Astrocyte (in vitro differentiated cells and primary cell): ENCODE data around the gene SNX6. TPM values are rescaled to one million over a fixed set of nuclear protein-coding genes. Genes with fewer than 3 reads are reported as not detected.
"Not testable (repeated sequence)": the region's sequence is repeated elsewhere in the genome, so short reads cannot be mapped to it uniquely, and the experiment has no call there.

Experiments used
- DNase-seq: peaks from one replicate; pipeline ENCODE4 v3.0.0-alpha.2; 2010; ENCODE audit warnings: low read depth
- FAIRE-seq: peaks from 2 replicates; lab custom pipeline; 2011; peaks lifted over from hg19 to GRCh38; lab: Jason Lieb, UNC
- H2AFZ ChIP-seq: 2 replicates; pipeline ENCODE4 v1.6.0; 2012; ENCODE audit warnings: low read depth, low read length, inconsistent platforms
- H3K27ac ChIP-seq: 2 replicates; pipeline ENCODE4 v1.5.1; 2011; ENCODE audit warnings: low read depth, low read length, inconsistent platforms
- H3K27me3 ChIP-seq: 2 replicates; pipeline ENCODE4 v1.6.0; 2011; ENCODE audit warnings: low read length, inconsistent platforms; ENCODE audit not compliant: insufficient read depth
- H3K36me3 ChIP-seq: 2 replicates; pipeline ENCODE4 v1.5.1; 2011; ENCODE audit warnings: low read length, inconsistent platforms; ENCODE audit not compliant: insufficient read depth
- H3K4me1 ChIP-seq: 2 replicates; pipeline ENCODE4 v1.5.1; 2011; ENCODE audit warnings: low read length, inconsistent platforms; ENCODE audit not compliant: insufficient read depth
- H3K4me2 ChIP-seq: 2 replicates; pipeline ENCODE4 v1.6.0; 2012; ENCODE audit warnings: low read length, inconsistent platforms
- H3K4me3 ChIP-seq: 2 replicates; pipeline ENCODE4 v1.5.1; 2011; ENCODE audit warnings: low read depth, mild to moderate bottlenecking, low read length, inconsistent platforms; ENCODE audit not compliant: insufficient read depth
- H3K79me2 ChIP-seq: 2 replicates; pipeline ENCODE4 v1.6.0; 2012; ENCODE audit warnings: mild to moderate bottlenecking, low read length, inconsistent platforms; ENCODE audit not compliant: insufficient read depth
- H3K9ac ChIP-seq: 2 replicates; pipeline ENCODE4 v1.6.0; 2012; ENCODE audit warnings: mild to moderate bottlenecking, low read length, inconsistent platforms
- H3K9me3 ChIP-seq: 2 replicates; pipeline ENCODE4 v1.5.1; 2012; ENCODE audit warnings: low read depth, mild to moderate bottlenecking, low read length, inconsistent platforms; ENCODE audit not compliant: insufficient read depth
- H4K20me1 ChIP-seq: 2 replicates; pipeline ENCODE4 v1.6.0; 2012; ENCODE audit warnings: low read length, inconsistent platforms; ENCODE audit not compliant: insufficient read depth
- H3K27ac Mint-ChIP-seq: one replicate; pipeline ENCODE4 v1.8.0; 2021; ENCODE audit warnings: mild to moderate bottlenecking, mixed read lengths; ENCODE audit not compliant: unreplicated experiment
- H3K27me3 Mint-ChIP-seq: one replicate; pipeline ENCODE4 v1.8.0; 2021; ENCODE audit warnings: low read depth, mixed read lengths; ENCODE audit not compliant: unreplicated experiment
- H3K36me3 Mint-ChIP-seq: one replicate; pipeline ENCODE4 v1.8.0; 2021; ENCODE audit warnings: low read depth, mixed read lengths; ENCODE audit not compliant: unreplicated experiment
- H3K4me1 Mint-ChIP-seq: one replicate; pipeline ENCODE4 v1.8.0; 2021; ENCODE audit warnings: low read depth, mixed read lengths; ENCODE audit not compliant: unreplicated experiment
- H3K4me3 Mint-ChIP-seq: one replicate; pipeline ENCODE4 v1.8.0; 2021; ENCODE audit warnings: mild to moderate bottlenecking, moderate library complexity, mixed read lengths; ENCODE audit not compliant: unreplicated experiment
- H3K9me3 Mint-ChIP-seq: one replicate; pipeline ENCODE4 v1.8.0; 2021; ENCODE audit warnings: mild to moderate bottlenecking, mixed read lengths; ENCODE audit not compliant: unreplicated experiment
- EZH2 ChIP-seq: IDR thresholded peaks from 2 replicates; pipeline ENCODE4 v1.6.1; 2012; ENCODE audit warnings: mild to moderate bottlenecking, low read length, inconsistent platforms; ENCODE audit not compliant: insufficient read depth
- total RNA-seq: library from RNA; stranded (reverse); gene quantifications from 2 replicates; pipeline ENCODE4 v1.2.1, GENCODE V29; 2021
- TF ChIP-seq, protein P1 (sequence below): IDR thresholded peaks from 2 replicates; pipeline ENCODE4 v1.5.1; 2011; ENCODE audit warnings: low read depth, mild to moderate bottlenecking, inconsistent platforms, low read length, moderate library complexity; ENCODE audit not compliant: insufficient read depth

Gene SNX6
- total RNA-seq, 1 donor from 2014 or later, result 111 TPM

GRCh38 chr14:34522496-34522895 lies 107.5 kb downstream of the SNX6 start:
- H3K4me1 Mint-ChIP-seq, result no peaks in the 10 kb centered on the region
- no peak for FAIRE-seq
- TF ChIP-seq, protein P1, sequence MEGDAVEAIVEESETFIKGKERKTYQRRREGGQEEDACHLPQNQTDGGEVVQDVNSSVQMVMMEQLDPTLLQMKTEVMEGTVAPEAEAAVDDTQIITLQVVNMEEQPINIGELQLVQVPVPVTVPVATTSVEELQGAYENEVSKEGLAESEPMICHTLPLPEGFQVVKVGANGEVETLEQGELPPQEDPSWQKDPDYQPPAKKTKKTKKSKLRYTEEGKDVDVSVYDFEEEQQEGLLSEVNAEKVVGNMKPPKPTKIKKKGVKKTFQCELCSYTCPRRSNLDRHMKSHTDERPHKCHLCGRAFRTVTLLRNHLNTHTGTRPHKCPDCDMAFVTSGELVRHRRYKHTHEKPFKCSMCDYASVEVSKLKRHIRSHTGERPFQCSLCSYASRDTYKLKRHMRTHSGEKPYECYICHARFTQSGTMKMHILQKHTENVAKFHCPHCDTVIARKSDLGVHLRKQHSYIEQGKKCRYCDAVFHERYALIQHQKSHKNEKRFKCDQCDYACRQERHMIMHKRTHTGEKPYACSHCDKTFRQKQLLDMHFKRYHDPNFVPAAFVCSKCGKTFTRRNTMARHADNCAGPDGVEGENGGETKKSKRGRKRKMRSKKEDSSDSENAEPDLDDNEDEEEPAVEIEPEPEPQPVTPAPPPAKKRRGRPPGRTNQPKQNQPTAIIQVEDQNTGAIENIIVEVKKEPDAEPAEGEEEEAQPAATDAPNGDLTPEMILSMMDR, result no peak
- TF ChIP-seq EZH2, result no peak

GRCh38 chr14:34521071-34521470 lies 108.9 kb downstream of the SNX6 start:
- H3K79me2 ChIP-seq, H3K9me3 ChIP-seq, H3K27me3 Mint-ChIP-seq, H3K9me3 Mint-ChIP-seq, H3K9ac ChIP-seq, H3K4me2 ChIP-seq, H3K4me1 ChIP-seq, DNase-seq, FAIRE-seq, H3K27me3 ChIP-seq, H3K4me3 Mint-ChIP-seq, H3K27ac Mint-ChIP-seq, H3K27ac ChIP-seq, H3K4me1 Mint-ChIP-seq, H4K20me1 ChIP-seq, H2AFZ ChIP-seq, H3K4me3 ChIP-seq: not testable (repeated sequence)
- peaks cover 20% of the 10 kb centered on the region for H3K36me3 Mint-ChIP-seq
- peaks cover 29% of the 10 kb centered on the region for H3K36me3 ChIP-seq

More at GRCh38 chr14:34522496-34522895, 107.5 kb downstream of the SNX6 start:
- peaks cover 15% of the 10 kb centered on the region for H3K36me3 Mint-ChIP-seq
- H3K4me1 ChIP-seq, result no peaks in the 10 kb centered on the region
- peaks cover 31% of the 10 kb centered on the region for H3K36me3 ChIP-seq
- H3K9ac ChIP-seq, result no peak overlapping the region
- H3K27me3 ChIP-seq, result no peaks in the 10 kb centered on the region
- H3K9me3 Mint-ChIP-seq, result no peaks in the 10 kb centered on the region
- H3K4me3 ChIP-seq, result no peak overlapping the region
- H3K9me3 ChIP-seq, result no peaks in the 10 kb centered on the region
- no peaks in the 10 kb centered on the region for H3K79me2 ChIP-seq
- DNase-seq, result no peak
- no peak overlapping the region for H3K4me2 ChIP-seq
- no peaks in the 10 kb centered on the region for H3K27me3 Mint-ChIP-seq
- no peak overlapping the region for H3K4me3 Mint-ChIP-seq
- H3K27ac Mint-ChIP-seq, result no peak overlapping the region
- no peak overlapping the region for H3K27ac ChIP-seq
- no peaks in the 10 kb centered on the region for H4K20me1 ChIP-seq
- no peak overlapping the region for H2AFZ ChIP-seq

- H3K27me3 ChIP-seq, H3K27ac ChIP-seq, H3K9me3 ChIP-seq, H3K4me3 Mint-ChIP-seq, H3K27me3 Mint-ChIP-seq, H3K4me1 Mint-ChIP-seq, H3K4me1 ChIP-seq, H3K9ac ChIP-seq, H3K4me3 ChIP-seq, H3K4me2 ChIP-seq, H4K20me1 ChIP-seq, H3K79me2 ChIP-seq, H3K9me3 Mint-ChIP-seq, FAIRE-seq, H2AFZ ChIP-seq, H3K27ac Mint-ChIP-seq, DNase-seq: not testable (repeated sequence)
- peaks cover 25% of the 10 kb centered on the region for H3K36me3 Mint-ChIP-seq
- H3K36me3 ChIP-seq, result peaks cover 27% of the 10 kb centered on the region
These were observed 109.5 kb downstream of the SNX6 start for GRCh38 chr14:34520304-34520970.

Other genes starting within 250 kb of the SNX6 start
- gene SPTSSA, start 167.9 kb downstream of the SNX6 start, total RNA-seq, result 23.5 and 26.6 TPM in 2 replicates
- 47.9 and 52.5 TPM in 2 replicates for gene EAPP, start 90.4 kb downstream of the SNX6 start, total RNA-seq
- gene CFL2, start 84.4 kb upstream of the SNX6 start, total RNA-seq, result 103 and 110 TPM in 2 replicates
- gene BAZ1A, start 245.2 kb upstream of the SNX6 start, total RNA-seq, result 36.5 and 36.9 TPM in 2 replicates